Stimulated activated CD4-positive, alpha-beta T cell treated with anti-CD3 and anti-CD28 coated beads, Interleukin-12 subunit alpha, Interleukin-12 subunit beta, amount 100 ng/mL, for 48 hours (primary cell): ENCODE results near the gene APOD.

Experiments
- DNase-seq, 3 donors: peaks; one replicate each; pipeline ENCODE4 v3.0.0-alpha.2; 2020; ENCODE audit warnings: low read depth in 2 of 3, low spot score in 1 of 3

The APOD gene

DNA sequence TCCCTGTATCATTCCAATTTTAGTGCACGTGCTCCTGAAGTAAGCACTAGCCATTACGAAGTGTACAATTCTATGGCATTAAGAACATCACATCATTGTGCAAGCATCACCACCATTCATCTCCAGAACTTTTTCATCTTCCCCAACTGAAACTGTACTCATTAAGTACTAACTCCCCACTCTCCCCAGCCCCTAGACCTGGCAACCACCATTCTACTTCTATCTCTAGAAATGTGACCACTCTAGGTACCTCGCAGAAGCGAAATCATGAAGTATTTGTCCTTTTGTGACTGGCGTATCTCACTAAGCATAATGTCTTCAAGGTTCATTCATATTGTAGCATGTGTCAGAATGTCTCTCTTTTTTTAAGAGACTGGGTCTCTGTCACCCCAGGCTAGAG, 52.1 kb downstream of the APOD start:
- DNase-seq: no peak

DNA sequence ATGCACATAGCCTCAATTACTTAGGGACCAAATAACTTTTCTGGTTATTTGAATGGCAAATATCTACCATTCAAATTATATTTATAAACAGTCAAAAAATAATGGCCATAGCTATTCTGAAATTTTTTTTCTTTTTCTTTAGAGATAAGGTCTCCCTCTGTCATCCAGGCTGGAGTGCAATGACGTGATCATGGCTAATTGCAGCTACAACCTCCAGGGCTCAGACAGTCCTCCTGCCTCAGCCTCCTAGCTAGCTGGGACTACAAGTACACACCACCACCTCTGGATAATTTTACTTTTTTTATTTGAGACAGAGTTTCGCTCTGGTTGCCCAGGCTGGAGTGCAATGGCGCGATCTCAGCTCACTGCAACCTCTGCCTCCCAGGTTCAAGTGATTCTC, 57.2 kb downstream of the APOD start:
- no peak for DNase-seq

DNA sequence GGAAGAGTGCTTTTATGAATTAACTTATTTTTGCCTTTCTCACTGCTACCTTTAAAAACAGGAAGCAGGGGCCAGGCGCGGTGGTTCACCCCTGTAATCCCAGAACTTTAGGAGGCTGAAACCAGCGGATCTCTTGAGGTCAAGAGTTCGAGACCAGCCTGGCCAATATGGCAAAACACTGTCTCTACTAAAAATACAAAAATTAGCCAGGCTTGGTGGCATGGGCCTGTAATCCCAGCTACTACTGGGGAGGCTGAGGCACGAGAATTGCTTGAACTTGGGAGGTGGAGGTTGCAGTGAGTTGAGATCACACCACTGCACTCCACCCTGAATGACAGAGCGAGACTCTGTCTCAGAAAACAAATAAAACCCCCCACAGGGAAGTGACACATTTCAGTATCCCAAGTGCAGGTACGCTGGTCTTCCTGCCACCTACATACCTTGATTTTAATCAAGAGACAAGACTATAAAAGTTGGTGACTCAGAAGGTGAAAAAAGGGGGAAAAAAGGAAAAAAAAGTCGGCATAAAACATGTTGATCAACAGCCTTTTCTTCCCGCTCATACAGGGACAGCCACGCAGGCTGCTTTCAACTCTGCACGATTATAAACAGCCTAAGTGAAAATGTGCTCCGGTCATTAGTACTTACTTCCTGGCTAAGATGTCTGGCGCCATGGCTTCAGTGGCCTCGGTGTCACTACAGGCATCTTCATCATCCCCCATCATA, 59.4 kb downstream of the APOD start:
- DNase-seq: no peak

DNA sequence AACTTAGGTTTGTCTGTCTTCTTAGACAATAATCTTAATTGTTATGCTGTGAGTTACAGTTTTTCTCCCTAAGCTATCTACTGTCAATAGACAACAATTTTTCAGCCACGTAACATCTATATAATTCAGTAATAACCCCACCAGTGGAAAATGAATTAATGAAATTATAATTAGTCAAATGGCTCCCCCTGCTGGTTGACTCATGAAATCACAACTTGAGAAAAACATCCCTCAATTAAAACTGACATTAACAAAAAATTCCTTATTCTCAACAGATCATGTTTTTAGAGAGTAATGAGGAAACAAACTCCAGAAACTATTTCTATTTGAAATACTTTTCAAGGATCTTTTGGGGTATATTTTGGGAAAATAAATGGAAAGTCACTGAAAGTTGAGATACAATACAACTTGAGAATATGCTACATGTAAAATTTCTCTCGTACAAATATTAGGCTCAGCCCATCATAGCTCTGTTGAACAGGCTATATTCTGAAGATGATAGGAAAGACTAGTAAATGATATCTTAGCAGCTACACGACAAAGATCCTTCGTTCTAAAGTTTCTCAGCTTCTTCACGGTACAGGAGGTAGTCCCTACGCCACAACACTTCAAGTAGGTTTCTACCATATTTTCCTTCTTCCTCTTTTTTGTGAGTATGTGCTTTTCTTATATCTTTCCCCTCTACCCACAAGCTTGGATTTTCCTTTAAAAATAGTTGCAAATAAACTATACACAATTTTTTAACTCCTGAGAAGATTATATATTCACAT, 61.3 kb downstream of the APOD start:
- DNase-seq: no peak
